Measurements from ENCODE around the gene SLC9A8. TPM values are rescaled to one million over a fixed set of nuclear protein-coding genes. Genes with fewer than 3 reads are reported as not detected.

Gene SLC9A8
- total RNA-seq, 1 donor from 2014 or later, result 4.1 TPM

GRCh38 chr20:49862607-49863200, 50.1 kb downstream of the SLC9A8 start:
- H3K4me1 Mint-ChIP-seq, result peaks cover 15% of the 10 kb centered on the region
- no peaks in the 10 kb centered on the region for H3K27me3 ChIP-seq
- peaks cover 6% of the 10 kb centered on the region for H3K36me3 Mint-ChIP-seq
- H4K20me1 ChIP-seq (ENCODE audit: low read depth), result peaks cover 9% of the 10 kb centered on the region
- H3K27ac Mint-ChIP-seq, result no peak overlapping the region
- H3K4me3 ChIP-seq, result no peak overlapping the region
- no peaks in the 10 kb centered on the region for H3K36me3 ChIP-seq
- no peak overlapping the region for H3K9ac ChIP-seq
- no peaks in the 10 kb centered on the region for H3K79me2 ChIP-seq (ENCODE audit: low read depth)
- no peak for DNase-seq (ENCODE audit: low spot score)
- H3K4me2 ChIP-seq, result no peak overlapping the region
- H3K27ac ChIP-seq, result no peak overlapping the region
- peaks cover 3% of the 10 kb centered on the region for H3K27me3 Mint-ChIP-seq (ENCODE audit: insufficient read depth, low read depth)
- H3K4me1 ChIP-seq, result peaks cover 10% of the 10 kb centered on the region
- H3F3A ChIP-seq (ENCODE audit: low read depth), result peaks cover 7% of the 10 kb centered on the region
- H3K9me3 ChIP-seq (ENCODE audit: low read depth), result no peaks in the 10 kb centered on the region
- H3K4me3 Mint-ChIP-seq, result no peak overlapping the region
- TF ChIP-seq CTCF (IDR thresholded peaks at IDR 0.05) (no peak), EZH2 (IDR thresholded peaks at IDR 0.05) (no peak), EZH2phosphoT487 (IDR thresholded peaks at IDR 0.05) (no peak)
- no peak overlapping the region for H2AFZ ChIP-seq (replicated peaks)
- no peaks in the 10 kb centered on the region for H3K9me3 Mint-ChIP-seq

- Histone ChIP-seq H3K9me3 (ENCODE audit: low read depth) (no peaks in the 10 kb centered on the region), H4K20me1 (ENCODE audit: low read depth) (peaks cover 9% of the 10 kb centered on the region), H3F3A (ENCODE audit: low read depth) (peaks cover 7% of the 10 kb centered on the region), H3K9ac (no peak overlapping the region), H3K36me3 (no peaks in the 10 kb centered on the region), H3K4me3 (no peak overlapping the region), H3K27me3 (no peaks in the 10 kb centered on the region), H3K79me2 (ENCODE audit: low read depth) (no peaks in the 10 kb centered on the region), H3K4me1 (peaks cover 19% of the 10 kb centered on the region), H2AFZ (replicated peaks) (no peak overlapping the region), H3K27ac (no peak overlapping the region), H3K4me2 (no peak overlapping the region)
- Mint-ChIP-seq H3K27me3 (ENCODE audit: insufficient read depth, low read depth) (peaks cover 3% of the 10 kb centered on the region), H3K9me3 (no peaks in the 10 kb centered on the region), H3K4me3 (no peak overlapping the region), H3K4me1 (peaks cover 21% of the 10 kb centered on the region), H3K36me3 (peaks cover 6% of the 10 kb centered on the region), H3K27ac (no peak overlapping the region)
- TF ChIP-seq CTCF (IDR thresholded peaks at IDR 0.05) (no peak), EZH2 (IDR thresholded peaks at IDR 0.05) (no peak), EZH2phosphoT487 (IDR thresholded peaks at IDR 0.05) (no peak)
- no peak for DNase-seq (ENCODE audit: low spot score)
Observed at GRCh38 chr20:49863666-49864065, 51.0 kb downstream of the SLC9A8 start.

GRCh38 chr20:49865559-49865958, 52.9 kb downstream of the SLC9A8 start:
- no peak overlapping the region for H3K27ac Mint-ChIP-seq
- DNase-seq (ENCODE audit: low spot score), result no peak
- Histone ChIP-seq H3K4me3 (no peak overlapping the region), H4K20me1 (ENCODE audit: low read depth) (peaks cover 8% of the 10 kb centered on the region), H3K36me3 (no peaks in the 10 kb centered on the region), H2AFZ (replicated peaks) (no peak overlapping the region), H3K4me1 (peaks cover 19% of the 10 kb centered on the region), H3K79me2 (ENCODE audit: low read depth) (no peaks in the 10 kb centered on the region), H3F3A (ENCODE audit: low read depth) (peaks cover 7% of the 10 kb centered on the region), H3K27ac (no peak overlapping the region), H3K9me3 (ENCODE audit: low read depth) (no peaks in the 10 kb centered on the region), H3K4me2 (no peak overlapping the region), H3K9ac (no peak overlapping the region), H3K27me3 (no peaks in the 10 kb centered on the region)
- no peak overlapping the region for H3K4me3 Mint-ChIP-seq
- peaks cover 19% of the 10 kb centered on the region for H3K4me1 Mint-ChIP-seq
- TF ChIP-seq EZH2phosphoT487 (IDR thresholded peaks at IDR 0.05) (no peak), EZH2 (IDR thresholded peaks at IDR 0.05) (no peak), CTCF (IDR thresholded peaks at IDR 0.05) (no peak)
- peaks cover 5% of the 10 kb centered on the region for H3K27me3 Mint-ChIP-seq (ENCODE audit: insufficient read depth, low read depth)
- H3K9me3 Mint-ChIP-seq, result no peaks in the 10 kb centered on the region
- H3K36me3 Mint-ChIP-seq, result peaks cover 11% of the 10 kb centered on the region
